K562 (cell line): ENCODE data around the gene AZGP1. TPM values are rescaled to one million over a fixed set of nuclear protein-coding genes. Genes with fewer than 3 reads are reported as not detected.

Experiments
- ATF2 ChIP-seq: sonication (generic); formaldehyde crosslinking; IDR thresholded peaks from 2 replicates; pipeline ENCODE4 v1.8.1; 2022; ENCODE audit warnings: missing genetic modification reagents
- BHLHE40 ChIP-seq: IDR thresholded peaks from 2 replicates; pipeline ENCODE4 v1.6.1; 2011; ENCODE audit warnings: low read length, improper control_type of control experiment
- MAZ ChIP-seq, 2 experiments: fragments of 450-650 bp in 1 of 2; sonication (generic) in 1 of 2; formaldehyde crosslinking; IDR thresholded peaks in 1 of 2; conservative IDR thresholded peaks in 1 of 2; 2 replicates each; pipeline versions ENCODE4 v1.4.0 to v1.5.0; 2020; ENCODE audit warnings: mild to moderate bottlenecking in 1 of 2, missing genetic modification reagents in 1 of 2
- PHTF2 ChIP-seq: fragments of 250-450 bp; sonication (Bioruptor Pico); IDR thresholded peaks from 2 replicates; pipeline ENCODE4 v1.5.0; 2021; ENCODE audit warnings: mild to moderate bottlenecking
- SNIP1 ChIP-seq: fragments of 450-650 bp; IDR thresholded peaks from 2 replicates; pipeline ENCODE4 v1.7.1; 2017; ENCODE audit warnings: low read depth, mild to moderate bottlenecking
- ZEB2 ChIP-seq: fragments of 450-650 bp; IDR thresholded peaks from 2 replicates; pipeline ENCODE4 v1.6.1; 2016
- ZNF318 ChIP-seq, 2 experiments: fragments of 450-650 bp; IDR thresholded peaks; 2 replicates each; pipeline ENCODE4 v1.6.1; 2016; ENCODE audit warnings: mild to moderate bottlenecking in 2 of 2, borderline replicate concordance in 1 of 2, low read depth in 1 of 2, moderate library complexity in 1 of 2
- ZNF445 ChIP-seq: fragments of 250-450 bp; sonication (Bioruptor Pico); IDR thresholded peaks from 2 replicates; pipeline ENCODE4 v1.4.0; 2020; ENCODE audit warnings: low read depth, mild to moderate bottlenecking, moderate library complexity
- polyA plus RNA-seq, 8 experiments: library from polyadenylated mRNA; depleted of rRNA in 4 of 8; stranded (reverse) in 5 of 8; unstranded in 3 of 8; fragments of >200 nt; fragmentation: Nextera tagmentation in 2 of 8; fragmentation: Illumina TruSeq in 1 of 8; extraction: Ambion mirVana in 2 of 8; extraction: Trizol in 1 of 8; gene quantifications; 2 replicates each; pipeline versions ENCODE4 v1.2.1 to v1.2.3, GENCODE V29; 2011 to 2014; ENCODE audit warnings: inconsistent platforms in 1 of 8, missing spikeins in 1 of 8
- total RNA-seq, 7 experiments: library from RNA; depleted of rRNA in 6 of 7; stranded (reverse); fragments of >200 nt in 6 of 7; fragmentation: Illumina TruSeq in 2 of 7; extraction: Trizol in 2 of 7; gene quantifications; 2 replicates each; pipeline versions ENCODE4 v1.2.1 to v1.2.3, GENCODE V29; 2011 to 2021; ENCODE audit warnings: low replicate concordance in 1 of 7

The AZGP1 gene
- total and polyA plus RNA-seq, 9 of the 15 experiments (the other 6 are each of a cell fraction or from before 2014, with no cell fraction given) = 0.18 to 0.53 TPM; not detected in 7

DNA sequence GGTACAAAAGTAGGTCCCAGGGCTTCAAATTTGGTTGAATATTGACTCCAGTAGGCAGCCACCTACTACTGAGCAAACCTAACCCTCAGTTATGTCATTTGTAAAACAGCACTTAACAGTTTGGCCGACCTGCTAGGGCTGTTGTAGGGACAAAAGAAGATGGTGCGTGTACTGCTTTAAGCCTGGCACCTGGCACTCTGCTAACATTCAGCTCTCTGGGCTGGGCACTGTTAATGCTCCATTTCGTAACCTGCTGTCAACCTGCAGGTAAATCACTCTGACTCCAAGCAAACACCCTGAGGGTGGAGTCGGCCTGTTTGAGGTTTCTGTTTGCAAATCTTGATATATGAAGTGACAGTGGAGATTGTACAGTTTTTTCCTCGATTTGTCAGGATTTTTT lies 46.8 kb upstream of the AZGP1 start (continued):
- no peak for TF ChIP-seq ZNF318 (IDR thresholded peaks at IDR 0.05; ENCODE audit: borderline replicate concordance in 1 of 2, low read depth in 1 of 2)
- no peak for TF ChIP-seq PHTF2 (CRISPR knock-in tag)
- no peak for TF ChIP-seq ZNF445 (CRISPR knock-in tag)
- TF ChIP-seq MAZ (CRISPR knock-in tag; conservative IDR thresholded peaks at IDR 0.05 in 1 of 2, IDR thresholded peaks at IDR 0.05 in 1 of 2) = no peak
- TF ChIP-seq SNIP1 = no peak
- TF ChIP-seq BHLHE40 = no peak
- no peak for TF ChIP-seq ZEB2
- TF ChIP-seq ATF2 (CRISPR knock-in tag) = no peak
